DMS153 treated with DMSO at 0.1 percent for 48 hours (cell line): ENCODE data around the gene SIK1.
"Not testable (repeated sequence)": the region's sequence is repeated elsewhere in the genome, so short reads cannot be mapped to it uniquely, and the experiment has no call there.

Experiments used
- DNase-seq: peaks from one replicate; lab custom pipeline; 2025; ENCODE audit not compliant: unreplicated experiment; lab: John Stamatoyannopoulos, UW

SIK1 gene

DNA sequence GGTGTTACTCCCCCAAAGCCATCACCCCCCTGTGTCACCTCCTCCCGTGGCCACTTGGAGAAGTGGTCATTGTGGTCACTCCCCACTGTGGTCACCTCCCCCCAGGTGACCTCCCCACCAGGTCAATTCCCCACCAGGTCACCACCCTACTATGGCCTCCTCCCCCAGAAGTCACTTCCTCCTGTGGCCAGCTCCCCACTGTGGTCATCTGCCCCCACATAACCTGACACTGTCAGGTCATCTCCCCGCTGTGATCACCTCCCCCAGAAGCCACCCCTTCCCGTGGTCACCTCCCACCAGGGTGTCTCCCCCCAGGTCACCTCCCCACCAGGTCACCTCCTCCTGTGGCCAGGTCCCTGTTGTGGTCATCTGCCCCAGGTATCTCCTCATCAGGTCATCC lies 28.9 kb downstream of the SIK1 start:
- not testable (repeated sequence) for DNase-seq

GRCh38 chr21:43397439-43397808 lies 29.5 kb downstream of the SIK1 start:
- DNase-seq: not testable (repeated sequence)

DNA sequence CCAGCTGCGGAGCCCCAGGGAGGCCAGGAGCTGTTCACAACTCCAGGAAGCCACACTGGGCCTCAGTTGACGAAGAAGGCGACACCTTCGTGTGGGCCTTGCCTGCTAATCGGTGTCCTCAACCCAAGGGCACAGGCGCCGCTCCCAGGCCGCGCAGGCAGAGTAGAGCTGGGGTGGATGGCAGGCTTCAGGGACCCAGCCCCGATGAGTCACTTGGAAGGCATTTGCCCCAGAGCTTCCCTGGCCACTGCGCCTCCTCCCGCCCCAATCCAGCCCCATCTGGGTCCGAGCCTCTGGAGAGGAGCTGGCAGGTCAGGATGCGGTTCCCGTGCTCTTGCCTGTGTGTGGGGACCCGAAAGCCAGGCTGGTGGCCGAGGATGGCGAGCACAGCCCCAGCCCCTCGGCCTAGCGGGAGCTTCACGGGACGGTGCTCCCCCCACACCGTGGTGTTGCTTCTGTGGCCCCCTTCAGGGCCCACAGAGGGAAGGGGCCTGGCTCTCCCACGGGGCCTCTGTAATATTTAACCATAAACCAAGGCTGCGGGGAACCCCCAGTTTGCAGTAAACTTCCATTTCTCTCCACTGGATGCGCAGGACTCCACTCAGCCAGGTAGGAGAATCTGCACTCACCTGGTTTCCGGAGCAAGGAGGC lies 30.0 kb downstream of the SIK1 start:
- not testable (repeated sequence) for DNase-seq

DNA sequence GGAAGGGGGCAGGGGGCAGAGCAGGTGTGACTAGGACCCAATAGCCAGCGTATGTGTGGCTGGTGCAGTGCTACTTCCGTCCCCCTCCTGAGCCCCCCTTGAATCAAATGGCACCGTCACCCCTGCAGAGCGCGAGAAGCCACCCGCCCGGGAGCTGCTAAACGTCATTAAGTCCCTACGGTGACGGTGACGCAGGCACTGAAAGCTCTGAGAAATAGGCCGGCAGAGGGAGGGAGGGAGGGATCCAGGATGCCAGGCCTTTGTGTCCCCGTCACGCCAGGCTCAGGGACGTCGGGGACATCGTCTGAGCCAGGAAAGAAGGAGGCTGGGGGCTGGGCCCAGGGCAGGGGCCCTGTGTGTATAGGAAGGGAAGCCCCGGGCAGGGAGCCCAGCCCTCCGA lies 43.6 kb downstream of the SIK1 start:
- DNase-seq: not testable (repeated sequence)

GRCh38 chr21:43382902-43383301 lies 44.0 kb downstream of the SIK1 start:
- not testable (repeated sequence) for DNase-seq

DNA sequence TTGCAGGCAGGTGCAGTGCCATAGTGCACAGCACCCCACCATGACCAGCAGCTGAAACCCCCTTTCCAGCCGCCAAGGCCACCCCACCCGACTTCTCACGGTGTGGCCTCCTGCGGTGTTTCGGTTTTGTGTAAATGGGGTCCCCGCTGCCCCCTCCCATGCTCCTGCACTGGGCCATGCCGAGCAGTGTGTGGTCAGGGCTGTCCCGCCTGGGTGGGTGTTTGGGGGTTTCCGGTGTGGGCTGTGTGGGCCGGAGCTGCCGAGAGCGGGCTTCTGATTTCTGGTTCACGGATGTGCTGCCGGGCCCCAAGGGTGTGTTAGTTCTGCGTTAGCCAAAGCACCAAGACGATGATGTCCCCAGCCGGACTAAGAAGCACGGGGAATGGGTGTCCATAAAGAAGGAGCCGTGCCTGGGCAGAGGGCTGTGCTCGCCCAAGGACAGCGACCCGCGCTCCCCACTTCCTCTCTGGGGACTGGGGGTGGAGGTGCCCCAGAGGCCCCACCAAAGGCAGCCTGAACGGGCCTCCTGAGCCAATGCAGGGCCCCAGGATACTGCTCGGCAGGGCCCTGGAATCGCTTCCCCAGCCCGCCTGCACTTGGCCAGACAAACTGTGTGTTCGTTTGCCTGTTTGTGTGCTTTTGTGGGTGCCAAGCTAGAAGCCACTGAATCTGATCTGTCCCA lies 45.9 kb downstream of the SIK1 start:
- DNase-seq: not testable (repeated sequence)

DNA sequence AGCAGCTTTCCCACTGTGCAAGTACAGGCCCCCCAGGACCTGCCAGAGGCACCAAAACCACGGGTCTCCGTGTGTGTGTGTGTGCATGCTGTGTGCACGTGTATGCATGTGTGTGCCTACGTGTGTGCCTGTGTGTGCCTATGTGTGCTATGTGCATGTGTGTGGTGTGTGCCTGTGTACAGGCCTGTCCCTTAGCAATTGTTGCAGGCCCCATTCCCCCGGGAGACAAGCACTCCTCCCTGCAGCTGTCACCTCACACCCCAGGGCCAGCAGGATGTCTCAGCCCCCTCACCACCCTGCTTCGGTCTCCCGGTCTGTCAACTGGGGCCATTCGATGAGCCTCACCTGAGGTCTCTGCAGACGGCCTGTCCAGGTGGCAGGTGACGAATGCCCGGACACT lies 46.6 kb downstream of the SIK1 start:
- DNase-seq: not testable (repeated sequence)

- DNase-seq: not testable (repeated sequence)
Observed at GRCh38 chr21:43379626-43380122, 47.3 kb downstream of the SIK1 start.

- no peak for DNase-seq
Observed at GRCh38 chr21:43376478-43376882, 50.5 kb downstream of the SIK1 start.

GRCh38 chr21:43375837-43376477 lies 51.0 kb downstream of the SIK1 start:
- no peak for DNase-seq

DNA sequence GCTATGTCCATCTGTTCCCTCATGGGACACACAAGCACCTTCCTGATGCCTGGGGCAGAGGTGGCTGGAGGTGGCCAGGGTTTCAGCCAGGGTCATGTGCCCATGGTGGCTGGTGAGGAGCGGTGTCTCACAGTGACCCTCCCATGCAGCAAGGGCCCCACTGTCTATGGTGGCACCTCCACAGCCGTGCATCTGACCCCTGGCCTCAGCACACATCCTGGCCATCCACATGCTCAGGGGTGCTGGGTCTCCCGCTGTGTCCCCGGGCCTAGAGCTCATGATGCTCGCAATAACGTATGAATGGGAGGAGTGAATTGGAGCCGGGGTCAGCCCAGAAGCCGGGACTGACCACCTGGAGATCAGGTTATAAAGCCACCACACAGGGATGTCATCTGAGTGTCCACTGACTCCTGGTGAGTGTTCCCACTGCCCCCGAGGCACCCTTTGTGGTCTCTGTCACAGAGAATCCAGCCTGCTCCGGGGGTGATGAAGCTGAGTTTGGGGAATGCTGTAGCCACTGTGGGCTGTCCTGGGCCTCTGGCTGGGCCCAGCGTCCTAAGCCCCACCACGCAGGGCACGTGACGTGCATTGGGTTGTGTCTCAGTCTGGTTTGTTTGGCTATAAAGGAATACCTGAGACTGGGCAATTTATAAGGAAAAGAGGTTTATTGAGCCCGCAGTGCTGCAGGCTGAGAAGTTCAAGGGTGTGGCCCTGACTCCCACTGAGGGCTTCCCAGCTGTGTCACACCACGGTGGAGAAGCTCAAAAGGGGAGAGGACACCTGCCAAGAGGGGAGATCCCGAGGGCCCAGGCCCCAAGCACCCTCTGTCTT lies 51.7 kb downstream of the SIK1 start:
- DNase-seq: no peak

DNA sequence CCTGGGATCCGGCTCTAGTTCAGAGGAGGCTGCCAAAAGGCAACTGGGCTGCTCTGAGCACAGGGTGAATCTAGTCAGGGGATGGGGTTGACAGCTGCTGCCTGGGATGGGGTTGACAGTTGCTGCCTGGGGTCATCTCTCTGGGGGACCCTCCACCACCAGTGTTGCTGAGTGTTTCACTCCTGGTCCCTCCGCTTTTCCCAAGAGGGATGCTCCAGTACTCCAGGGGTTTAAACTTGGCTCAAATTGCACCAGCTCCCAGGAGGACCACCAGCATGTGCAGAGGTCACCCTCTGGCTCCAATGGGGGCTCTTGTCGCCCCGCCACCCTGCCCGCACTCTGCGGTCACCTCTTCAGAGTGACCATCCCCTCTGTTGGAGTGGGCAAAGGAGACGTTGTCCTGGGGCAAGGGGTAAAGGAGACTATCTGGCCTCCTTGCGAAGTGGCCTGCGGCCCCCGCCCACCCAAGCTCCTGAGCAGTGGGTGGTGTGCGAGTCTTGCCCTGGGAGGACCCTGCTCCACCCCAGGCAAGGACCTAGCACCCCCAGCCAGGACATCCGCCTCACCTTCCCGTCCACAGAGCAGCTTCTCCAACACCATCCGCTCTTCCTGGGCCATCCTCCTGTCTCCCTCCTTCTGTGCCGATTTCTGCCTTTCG lies 52.6 kb downstream of the SIK1 start:
- no peak for DNase-seq

GRCh38 chr21:43373362-43374227 lies 53.3 kb downstream of the SIK1 start:
- no peak for DNase-seq

GRCh38 chr21:43372663-43373361 lies 54.1 kb downstream of the SIK1 start:
- no peak for DNase-seq

DNA sequence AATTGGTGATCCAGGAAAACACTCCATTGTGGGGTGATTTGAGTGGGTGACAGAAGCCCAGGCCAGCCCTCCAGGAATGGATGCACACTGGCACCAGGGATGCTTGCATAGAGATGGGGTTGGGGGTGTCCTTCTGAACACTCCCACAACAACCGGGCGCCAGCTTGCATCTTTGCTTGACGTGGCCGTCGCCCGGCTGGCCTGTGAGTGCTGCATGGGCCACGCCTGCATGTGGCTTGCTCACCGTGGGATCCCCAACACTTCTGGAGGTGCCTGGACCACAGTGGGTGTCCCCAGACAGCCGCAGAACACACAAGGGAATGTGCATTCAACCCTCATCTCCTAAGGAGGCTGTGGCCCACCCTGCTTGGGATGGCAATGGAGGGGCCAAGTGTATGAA lies 55.1 kb downstream of the SIK1 start:
- no peak for DNase-seq

DNA sequence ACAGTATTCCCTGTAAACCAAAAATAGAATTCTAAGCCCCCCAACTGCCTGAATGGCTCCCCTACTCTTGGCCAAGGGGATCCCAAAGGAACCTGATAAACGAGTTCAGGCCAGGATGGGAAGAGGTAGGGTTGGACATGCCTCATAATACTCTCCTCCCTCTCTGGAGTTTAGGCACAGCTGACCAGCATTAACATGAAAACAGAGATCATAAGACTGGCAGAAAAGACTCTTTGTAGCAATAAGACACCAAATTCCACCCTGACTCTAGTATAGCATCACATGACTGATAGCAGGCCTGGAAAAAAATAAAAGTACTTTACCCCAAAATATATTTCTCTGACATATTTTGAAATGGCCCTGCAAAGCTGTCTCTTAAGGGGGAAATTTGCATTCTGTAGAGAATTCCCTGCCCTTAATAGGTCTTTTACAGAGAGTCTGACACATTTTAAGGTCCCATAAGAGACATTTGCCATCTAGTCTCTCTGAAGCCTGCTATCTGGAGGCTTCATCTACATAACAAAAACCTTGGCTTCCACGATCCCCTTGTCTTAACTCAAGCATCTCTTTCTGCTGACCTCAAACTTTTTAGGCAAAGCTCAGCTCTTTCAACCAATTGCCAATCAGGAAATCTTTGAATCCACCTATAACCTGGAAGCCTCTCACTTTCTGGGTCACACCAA lies 55.9 kb downstream of the SIK1 start:
- DNase-seq: no peak

GRCh38 chr21:43370091-43370658 lies 56.8 kb downstream of the SIK1 start:
- DNase-seq: no peak

- no peak for DNase-seq
Observed at GRCh38 chr21:43369596-43370090, 57.3 kb downstream of the SIK1 start.
